ENCODE results near the gene DIDO1.

The DIDO1 gene

DNA sequence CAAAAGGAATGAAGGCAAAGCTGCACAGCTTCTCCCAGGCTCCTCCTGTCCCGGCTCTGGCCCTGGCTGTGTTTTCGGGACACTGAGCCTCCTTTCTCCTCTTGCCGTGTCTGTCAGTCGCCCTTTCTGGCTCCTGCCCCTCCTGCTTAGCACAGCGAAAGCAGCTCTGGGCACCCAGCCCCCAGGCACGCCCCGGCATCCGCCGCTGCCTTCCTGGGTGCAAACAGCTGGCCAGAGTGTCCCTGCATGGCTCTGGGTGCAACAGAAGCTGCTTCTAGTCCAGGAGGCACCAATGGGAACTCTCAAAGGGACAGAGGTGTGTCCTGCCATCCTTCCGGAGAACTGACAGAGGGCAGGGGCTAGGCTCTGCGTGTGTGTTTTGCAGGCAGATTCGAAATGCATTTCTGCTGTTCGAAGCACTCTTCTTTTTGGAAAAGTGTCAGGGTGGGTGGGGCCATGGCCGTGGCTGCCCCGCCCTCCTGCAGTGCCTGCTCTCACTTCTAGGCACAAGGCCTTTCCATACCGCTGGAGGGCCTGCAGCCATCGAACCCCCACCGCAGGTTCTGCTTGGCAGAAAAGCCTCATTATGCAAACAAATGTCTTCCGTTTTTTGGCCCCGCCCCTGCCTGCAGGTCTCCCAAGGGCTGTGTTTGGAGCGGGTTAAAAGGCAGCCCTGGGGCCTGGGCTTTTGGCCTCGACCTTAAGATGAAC lies 93.9 kb downstream of the DIDO1 start:
- CTCF ChIA-PET, result interaction anchor here (0.9 to 2.0 kb wide), 7 partner anchors 9 to 140 kb away, joined by 3 to 10 read pairs (median 3); no protein-coding TSS in a partner anchor

GRCh38 chr20:62831854-62832211 lies 94.5 kb downstream of the DIDO1 start:
- POLR2A ChIA-PET, result no interaction called here
- DNase-seq (ENCODE audit: extremely low spot score), result no peak
- CTCF ChIA-PET, result interaction anchor here (0.9 to 2.0 kb wide), 5 partner anchors 9 to 141 kb away, joined by 3 to 10 read pairs (median 3); no protein-coding TSS in a partner anchor

More for the DNA sequence above, 93.9 kb downstream of the DIDO1 start:
- TF ChIP-seq CTCF (IDR thresholded peaks at IDR 0.05; ENCODE audit: control extremely low read depth, extremely low read depth, low read depth, missing control alignments), result no peak
- peak; percentile 67 for DNase-seq (ENCODE audit: extremely low spot score)
- POLR2A ChIA-PET, result interaction anchor here (0.6 kb wide), 1 partner anchor 69 kb away, joined by 3 read pairs; no protein-coding TSS in a partner anchor

GRCh38 chr20:62831361-62831788 lies 94.9 kb downstream of the DIDO1 start:
- POLR2A ChIA-PET, result no interaction called here
- no peak for TF ChIP-seq CTCF (IDR thresholded peaks at IDR 0.05; ENCODE audit: control extremely low read depth, extremely low read depth, low read depth, missing control alignments)
- CTCF ChIA-PET, result interaction anchor here (0.9 to 2.0 kb wide), 2 partner anchors 8 to 141 kb away, joined by 3 to 10 read pairs; no protein-coding TSS in a partner anchor
- DNase-seq (ENCODE audit: extremely low spot score), result no peak

More at GRCh38 chr20:62831854-62832211, 94.5 kb downstream of the DIDO1 start:
- TF ChIP-seq CTCF (IDR thresholded peaks at IDR 0.05; ENCODE audit: control extremely low read depth, extremely low read depth, low read depth, missing control alignments), result no peak

GRCh38 chr20:62830821-62831220 lies 95.5 kb downstream of the DIDO1 start:
- ChIA-PET CTCF (no interaction called here), POLR2A (no interaction called here)
- no peak for DNase-seq (ENCODE audit: extremely low spot score)
- TF ChIP-seq CTCF (IDR thresholded peaks at IDR 0.05; ENCODE audit: control extremely low read depth, extremely low read depth, low read depth, missing control alignments), result no peak

- no peak for TF ChIP-seq CTCF (IDR thresholded peaks at IDR 0.05; ENCODE audit: control extremely low read depth, extremely low read depth, low read depth, missing control alignments)
- CTCF ChIA-PET, result no interaction called here
- POLR2A ChIA-PET, result no interaction called here
- DNase-seq (ENCODE audit: extremely low spot score), result no peak
Observed at GRCh38 chr20:62830251-62830650, 96.1 kb downstream of the DIDO1 start.

DNA sequence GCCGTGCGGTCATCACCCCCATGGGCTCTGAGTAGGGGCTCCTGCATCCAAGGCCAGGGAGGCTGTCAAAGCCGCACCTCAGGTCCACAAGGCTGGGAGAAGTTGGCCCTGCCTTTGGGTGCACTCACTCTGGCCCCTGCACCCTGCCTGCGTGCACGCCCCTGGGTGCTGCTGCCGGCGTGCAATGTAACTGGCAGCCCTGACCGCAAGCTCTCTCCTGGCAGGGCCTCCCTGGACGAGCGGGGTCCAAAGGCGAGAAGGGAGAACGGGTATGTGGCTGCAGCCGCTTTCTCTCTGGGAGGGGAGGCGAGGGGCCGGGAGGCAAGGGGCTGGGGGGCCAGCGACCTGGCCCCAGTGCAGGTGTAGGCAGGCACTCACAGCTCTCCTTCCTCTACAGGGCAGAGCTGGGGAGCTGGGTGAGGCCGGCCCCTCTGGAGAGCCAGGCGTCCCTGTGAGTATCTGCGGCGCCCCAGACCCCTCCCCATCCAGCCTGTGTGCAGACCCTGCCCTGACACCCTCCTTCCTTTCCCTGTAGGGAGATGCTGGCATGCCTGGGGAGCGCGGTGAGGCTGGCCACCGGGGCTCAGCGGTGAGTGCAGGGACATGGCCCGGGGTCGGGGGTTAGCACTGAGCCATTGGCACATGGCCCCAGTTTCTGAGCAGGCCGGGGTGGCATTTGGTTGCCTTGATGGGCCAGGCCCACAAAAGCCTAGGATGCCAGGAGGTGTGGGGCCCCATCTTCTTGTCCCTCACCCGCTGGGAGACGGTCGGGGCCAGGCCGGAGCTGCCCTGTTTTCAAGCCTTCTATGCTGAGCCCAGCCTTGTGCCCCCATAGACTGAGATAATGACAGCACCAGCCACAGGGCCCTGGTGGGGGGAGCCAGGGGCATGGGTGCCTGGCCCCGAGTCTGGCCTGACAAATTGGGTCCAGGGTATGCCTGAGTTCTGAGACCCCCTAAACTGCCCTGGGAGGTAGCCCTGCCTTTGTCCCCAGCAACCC lies 96.8 kb downstream of the DIDO1 start:
- POLR2A ChIA-PET, result no interaction called here
- no peak for TF ChIP-seq CTCF (IDR thresholded peaks at IDR 0.05; ENCODE audit: control extremely low read depth, extremely low read depth, low read depth, missing control alignments)
- no peak for DNase-seq (ENCODE audit: extremely low spot score)
- CTCF ChIA-PET, result no interaction called here
